Chondrocyte (in vitro differentiated cells): ENCODE data around the gene DUOX2. TPM values are rescaled to one million over a fixed set of nuclear protein-coding genes. Genes with fewer than 3 reads are reported as not detected.

ENCODE experiments used
- DNase-seq: peaks from one replicate; pipeline ENCODE4 v3.0.0; 2021; ENCODE audit warnings: mixed read lengths, low spot score
- H3K27ac Mint-ChIP-seq: one replicate; pipeline ENCODE4 v1.8.0; 2021; ENCODE audit warnings: mild to moderate bottlenecking, moderate library complexity, mixed read lengths; ENCODE audit not compliant: unreplicated experiment
- H3K27me3 Mint-ChIP-seq: 2 replicates; pipeline ENCODE4 v1.8.0; 2021; ENCODE audit warnings: low read depth, mixed read lengths
- H3K36me3 Mint-ChIP-seq: 2 replicates; pipeline ENCODE4 v1.8.0; 2021; ENCODE audit warnings: low read depth, mixed read lengths
- H3K4me1 Mint-ChIP-seq: 2 replicates; pipeline ENCODE4 v1.8.0; 2021; ENCODE audit warnings: low read depth, mild to moderate bottlenecking, mixed read lengths
- H3K4me3 Mint-ChIP-seq: one replicate; pipeline ENCODE4 v1.8.0; 2021; ENCODE audit warnings: mild to moderate bottlenecking, moderate library complexity, mixed read lengths; ENCODE audit not compliant: unreplicated experiment
- H3K9me3 Mint-ChIP-seq: 2 replicates; pipeline ENCODE4 v1.8.0; 2021; ENCODE audit warnings: low read depth, mixed read lengths
- total RNA-seq: library from RNA; stranded (reverse); gene quantifications from 3 replicates; pipeline ENCODE4 v1.2.1, GENCODE V29; 2021
- TF ChIP-seq, protein P1 (sequence below): fragments of 200-600 bp; sonication (generic); IDR thresholded peaks from 2 replicates; pipeline ENCODE4 v1.5.0; 2021; ENCODE audit warnings: antibody characterized with exemption, mild to moderate bottlenecking, moderate library complexity

The DUOX2 gene
- total RNA-seq, 1 donor from 2014 or later, result not detected

- TF ChIP-seq, protein P1, sequence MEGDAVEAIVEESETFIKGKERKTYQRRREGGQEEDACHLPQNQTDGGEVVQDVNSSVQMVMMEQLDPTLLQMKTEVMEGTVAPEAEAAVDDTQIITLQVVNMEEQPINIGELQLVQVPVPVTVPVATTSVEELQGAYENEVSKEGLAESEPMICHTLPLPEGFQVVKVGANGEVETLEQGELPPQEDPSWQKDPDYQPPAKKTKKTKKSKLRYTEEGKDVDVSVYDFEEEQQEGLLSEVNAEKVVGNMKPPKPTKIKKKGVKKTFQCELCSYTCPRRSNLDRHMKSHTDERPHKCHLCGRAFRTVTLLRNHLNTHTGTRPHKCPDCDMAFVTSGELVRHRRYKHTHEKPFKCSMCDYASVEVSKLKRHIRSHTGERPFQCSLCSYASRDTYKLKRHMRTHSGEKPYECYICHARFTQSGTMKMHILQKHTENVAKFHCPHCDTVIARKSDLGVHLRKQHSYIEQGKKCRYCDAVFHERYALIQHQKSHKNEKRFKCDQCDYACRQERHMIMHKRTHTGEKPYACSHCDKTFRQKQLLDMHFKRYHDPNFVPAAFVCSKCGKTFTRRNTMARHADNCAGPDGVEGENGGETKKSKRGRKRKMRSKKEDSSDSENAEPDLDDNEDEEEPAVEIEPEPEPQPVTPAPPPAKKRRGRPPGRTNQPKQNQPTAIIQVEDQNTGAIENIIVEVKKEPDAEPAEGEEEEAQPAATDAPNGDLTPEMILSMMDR, result no peak
- no peak overlapping the region for H3K27ac Mint-ChIP-seq
- no peaks in the 10 kb centered on the region for H3K36me3 Mint-ChIP-seq
- H3K9me3 Mint-ChIP-seq, result no peaks in the 10 kb centered on the region
- H3K4me1 Mint-ChIP-seq, result no peaks in the 10 kb centered on the region
- peaks cover 6% of the 10 kb centered on the region for H3K27me3 Mint-ChIP-seq
- no peak overlapping the region for H3K4me3 Mint-ChIP-seq
- DNase-seq, result no peak
These were observed 30.0 kb upstream of the DUOX2 start for GRCh38 chr15:45143946-45144345.

GRCh38 chr15:45143056-45143455 is 29.1 kb upstream of the DUOX2 start:
- Mint-ChIP-seq H3K27ac (no peak overlapping the region), H3K9me3 (no peaks in the 10 kb centered on the region), H3K36me3 (no peaks in the 10 kb centered on the region), H3K27me3 (peaks cover 6% of the 10 kb centered on the region), H3K4me3 (no peak overlapping the region), H3K4me1 (no peaks in the 10 kb centered on the region)
- TF ChIP-seq, protein P1, result no peak
- DNase-seq, result no peak

- H3K9me3 Mint-ChIP-seq, result no peaks in the 10 kb centered on the region
- no peaks in the 10 kb centered on the region for H3K36me3 Mint-ChIP-seq
- no peak for DNase-seq
- H3K4me1 Mint-ChIP-seq, result no peaks in the 10 kb centered on the region
- H3K27me3 Mint-ChIP-seq, result peaks cover 10% of the 10 kb centered on the region
- no peak overlapping the region for H3K27ac Mint-ChIP-seq
- H3K4me3 Mint-ChIP-seq, result no peak overlapping the region
- TF ChIP-seq, protein P1, result no peak
These were observed 27.4 kb upstream of the DUOX2 start for GRCh38 chr15:45141386-45141785.

DNA sequence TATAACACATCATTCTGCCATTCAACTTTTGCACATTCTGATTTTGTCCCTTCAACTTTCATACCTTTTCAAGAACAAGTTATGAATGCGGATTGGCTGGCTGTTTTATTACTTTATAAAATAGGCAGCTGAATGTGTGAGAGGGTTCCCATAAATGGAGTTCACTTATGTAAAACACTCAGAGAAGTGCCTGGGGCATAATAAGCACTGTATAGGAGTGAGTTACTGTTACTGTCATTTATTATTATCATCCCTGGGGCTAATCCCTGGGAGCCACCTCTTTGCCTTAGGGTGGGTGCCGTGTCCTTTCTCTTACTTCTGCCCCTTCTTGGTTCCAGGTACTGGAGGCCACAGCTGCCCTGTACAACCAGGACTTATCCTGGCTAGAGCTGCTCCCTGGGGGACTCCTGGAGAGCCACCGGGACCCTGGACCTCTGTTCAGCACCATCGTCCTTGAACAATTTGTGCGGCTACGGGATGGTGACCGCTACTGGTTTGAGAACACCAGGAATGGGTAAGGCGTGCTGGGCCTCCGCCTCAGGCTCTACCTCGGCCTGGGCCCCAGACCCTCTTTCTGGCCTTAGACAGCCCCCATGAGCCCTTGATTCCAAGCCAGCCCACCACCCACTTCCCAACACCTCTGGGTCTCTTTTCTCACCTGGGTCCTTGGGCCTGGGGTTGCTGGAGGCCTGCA is 26.7 kb upstream of the DUOX2 start:
- H3K27me3 Mint-ChIP-seq, result peaks cover 14% of the 10 kb centered on the region

DNA sequence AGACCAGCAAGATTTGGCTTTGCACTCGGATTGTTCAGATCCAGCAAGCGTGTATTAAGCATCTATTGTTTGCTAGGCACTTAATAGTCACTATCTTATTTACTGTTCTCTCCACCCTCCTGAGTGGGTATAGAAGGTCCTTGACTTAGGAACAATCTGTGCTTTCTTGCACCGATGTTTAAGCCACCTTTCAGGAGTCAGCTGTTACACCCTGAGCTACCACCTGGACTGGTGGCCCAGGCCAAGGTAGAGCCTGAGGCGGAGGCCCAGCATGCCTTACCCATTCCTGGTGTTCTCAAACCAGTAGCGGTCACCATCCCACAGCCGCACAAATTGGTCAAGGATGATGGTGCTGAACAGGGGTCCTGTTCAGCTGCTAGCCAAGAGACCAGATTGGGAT is 25.8 kb upstream of the DUOX2 start:
- no peak for DNase-seq
- no peak overlapping the region for H3K27ac Mint-ChIP-seq
- peaks cover 13% of the 10 kb centered on the region for H3K27me3 Mint-ChIP-seq
- H3K4me3 Mint-ChIP-seq, result no peak overlapping the region
- H3K4me1 Mint-ChIP-seq, result no peaks in the 10 kb centered on the region
- no peaks in the 10 kb centered on the region for H3K9me3 Mint-ChIP-seq
- TF ChIP-seq, protein P1, result no peak
- H3K36me3 Mint-ChIP-seq, result no peaks in the 10 kb centered on the region

More for the DNA sequence above, 26.7 kb upstream of the DUOX2 start:
- H3K9me3 Mint-ChIP-seq, result no peaks in the 10 kb centered on the region
- TF ChIP-seq, protein P1, result no peak
- H3K36me3 Mint-ChIP-seq, result no peaks in the 10 kb centered on the region
- H3K27ac Mint-ChIP-seq, result no peak overlapping the region
- no peaks in the 10 kb centered on the region for H3K4me1 Mint-ChIP-seq
- H3K4me3 Mint-ChIP-seq, result no peak overlapping the region
- no peak for DNase-seq
